Measurements from ENCODE around the gene IKZF4. TPM values are rescaled to one million over a fixed set of nuclear protein-coding genes. Genes with fewer than 3 reads are reported as not detected.
A peak's percentile ranks its signal among the peaks of the same experiment; 100 is the strongest.
"Not testable (repeated sequence)": the region's sequence is repeated elsewhere in the genome, so short reads cannot be mapped to it uniquely, and the experiment has no call there.

Gene IKZF4
- total RNA-seq, 1 experiment from 2014 or later: 3.4 TPM

DNA sequence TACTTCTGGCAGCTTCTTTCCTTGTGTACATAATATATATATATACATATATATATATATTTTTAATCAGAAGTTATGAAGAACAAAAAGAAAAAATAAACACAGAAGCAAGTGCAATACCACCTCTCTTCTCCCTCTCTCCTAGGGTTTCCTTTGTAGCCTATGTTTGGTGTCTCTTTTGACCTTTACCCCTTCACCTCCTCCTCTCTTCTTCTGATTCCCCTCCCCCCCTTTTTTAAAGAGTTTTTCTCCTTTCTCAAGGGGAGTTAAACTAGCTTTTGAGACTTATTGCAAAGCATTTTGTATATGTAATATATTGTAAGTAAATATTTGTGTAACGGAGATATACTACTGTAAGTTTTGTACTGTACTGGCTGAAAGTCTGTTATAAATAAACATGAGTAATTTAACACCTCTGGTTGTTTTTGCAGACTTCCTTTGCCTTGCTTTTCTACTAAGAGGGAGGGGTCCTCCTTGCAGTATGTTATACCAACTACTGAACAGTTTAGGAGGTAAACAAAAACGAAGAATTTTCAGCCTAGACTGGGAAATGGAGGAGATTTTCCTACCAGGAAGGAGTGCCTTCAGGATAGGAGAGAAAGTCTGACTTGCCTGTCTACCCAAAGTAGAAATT is 17.3 kb downstream of the IKZF4 start:
- DNase-seq (ENCODE audit: low read depth): no peak

- no peak for DNase-seq (ENCODE audit: low read depth)
Measured at GRCh38 chr12:56040151-56040550, 19.3 kb downstream of the IKZF4 start.

DNA sequence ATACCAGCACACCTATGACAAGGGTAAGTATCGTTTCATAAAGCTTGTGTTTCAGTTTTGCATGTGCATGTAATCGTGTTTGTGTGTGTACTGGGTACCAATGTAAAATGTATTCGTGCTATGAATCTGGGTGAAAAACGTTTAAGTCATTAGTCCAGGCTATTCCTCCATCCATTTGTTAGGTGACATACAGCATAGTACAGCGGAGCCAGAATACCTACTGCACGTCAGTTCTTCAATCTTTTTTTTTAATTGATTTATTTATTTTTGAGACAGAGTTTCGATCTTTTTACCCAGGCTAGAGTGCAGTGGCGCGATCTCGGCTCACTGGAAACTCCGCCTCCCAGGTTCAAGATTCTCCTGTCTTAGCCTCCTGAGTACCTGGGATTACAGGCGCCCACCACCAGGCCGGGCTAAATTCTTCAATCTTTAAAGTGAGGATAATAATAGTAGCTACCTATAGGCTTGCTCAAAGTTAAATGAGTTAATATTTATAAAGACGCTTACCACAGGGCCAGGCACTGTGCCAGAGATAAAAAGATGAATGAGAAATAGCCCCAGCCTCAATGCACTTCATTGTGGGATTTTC is 20.2 kb downstream of the IKZF4 start:
- no peak for DNase-seq (ENCODE audit: low read depth)

DNA sequence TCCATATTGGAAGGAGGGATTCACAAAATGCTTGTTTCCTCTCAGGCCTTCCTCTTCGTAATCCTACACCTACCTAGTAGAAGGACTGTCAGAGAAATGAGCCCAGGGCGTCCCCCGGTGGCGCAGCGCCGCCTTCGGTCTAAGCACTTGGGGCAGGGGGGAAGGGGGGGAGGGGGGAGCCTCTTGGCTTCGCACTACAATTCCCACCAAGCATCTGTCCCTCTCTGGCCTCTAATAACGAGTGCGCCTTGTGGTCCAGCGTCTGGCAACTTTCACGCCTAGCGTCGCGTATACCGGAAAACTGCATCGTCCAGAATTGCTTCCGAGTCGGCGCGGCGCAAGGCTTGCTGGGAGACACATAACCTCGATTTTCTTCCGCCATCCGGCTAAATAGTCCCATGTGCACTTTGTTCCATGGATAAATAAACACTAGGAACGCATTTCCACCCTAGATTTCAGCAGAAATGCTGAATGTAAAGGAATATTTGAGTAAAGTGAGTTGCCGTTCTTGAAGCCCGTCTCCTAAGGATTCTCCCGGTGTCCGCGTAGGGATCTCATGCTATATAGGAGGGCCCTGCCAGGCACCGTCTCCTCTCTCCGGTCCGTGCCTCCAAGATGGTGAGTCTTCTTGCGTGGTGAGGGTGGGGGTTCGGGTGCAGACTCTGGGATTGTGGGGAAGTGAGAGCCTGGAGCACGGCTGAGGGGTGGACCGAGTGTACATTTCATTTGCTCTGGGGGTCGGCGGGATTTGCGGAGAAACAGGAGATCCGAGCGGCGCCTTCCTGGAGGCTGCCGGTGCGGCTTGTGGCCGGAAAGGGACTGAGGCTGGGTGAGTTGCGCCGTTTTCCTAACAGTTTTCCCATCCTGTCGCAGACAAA is 20.9 kb downstream of the IKZF4 start, which contains the start of gene RPS26:
RPS26 (plus strand) TSS at position 367 of the 878 bp plus-strand sequence; CDS start at position 616, 249 bp downstream.
- peak; percentile 100 for DNase-seq (ENCODE audit: low read depth)

DNA sequence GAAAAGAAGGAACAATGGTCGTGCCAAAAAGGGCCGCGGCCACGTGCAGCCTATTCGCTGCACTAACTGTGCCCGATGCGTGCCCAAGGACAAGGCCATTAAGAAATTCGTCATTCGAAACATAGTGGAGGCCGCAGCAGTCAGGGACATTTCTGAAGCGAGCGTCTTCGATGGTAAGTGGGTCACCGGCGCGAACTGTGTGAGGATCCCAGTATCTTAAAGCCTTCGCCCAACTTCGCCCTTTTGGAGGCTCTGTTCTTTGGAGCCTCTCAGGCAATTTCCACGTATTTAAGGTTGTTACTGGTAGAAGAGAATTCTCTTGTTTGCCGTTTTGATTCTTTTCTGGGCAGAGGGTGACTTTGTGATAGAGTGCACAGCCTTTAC is 21.6 kb downstream of the IKZF4 start:
- not testable (repeated sequence) for DNase-seq (ENCODE audit: low read depth)

GRCh38 chr12:56042843-56043242 is 22.0 kb downstream of the IKZF4 start:
- no peak for DNase-seq (ENCODE audit: low read depth)

DNA sequence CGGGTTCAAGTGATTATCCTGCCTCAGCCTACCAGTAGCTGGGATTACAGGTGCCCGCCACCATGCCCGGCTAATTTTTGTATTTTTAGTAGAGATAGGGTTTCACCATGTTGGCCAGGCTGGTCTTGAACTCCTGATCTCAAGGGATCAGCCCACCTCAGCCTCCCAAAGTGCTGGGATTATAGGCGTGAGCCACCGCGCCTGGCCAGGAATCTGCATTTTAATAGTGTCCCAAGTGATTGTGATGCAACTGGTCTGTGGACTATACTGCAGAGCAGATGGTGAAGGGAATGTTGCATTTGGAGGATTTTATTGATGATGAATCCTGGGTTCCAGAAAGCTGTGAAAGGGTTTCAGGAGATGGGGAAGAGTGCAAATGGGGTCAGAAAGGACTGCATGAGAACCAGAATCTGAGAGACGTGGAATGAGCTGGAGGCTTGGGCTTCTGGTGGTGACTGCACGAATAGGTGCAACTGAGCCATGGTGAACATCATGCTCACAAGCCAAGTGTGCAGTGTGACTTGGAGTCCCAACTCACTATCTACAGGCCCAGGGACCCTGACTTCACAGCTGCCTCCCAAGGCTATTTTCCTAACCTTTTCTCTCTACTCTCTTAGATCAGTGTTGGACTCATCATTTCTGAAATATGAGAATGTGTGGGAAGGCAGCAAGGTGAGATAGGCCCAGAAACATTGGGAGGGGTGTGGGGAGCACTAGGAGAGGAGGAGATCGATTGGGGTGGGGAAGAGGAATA is 25.4 kb downstream of the IKZF4 start:
- no peak for DNase-seq (ENCODE audit: low read depth)

GRCh38 chr12:56053407-56053893 is 32.6 kb downstream of the IKZF4 start:
- no peak for DNase-seq (ENCODE audit: low read depth)

DNA sequence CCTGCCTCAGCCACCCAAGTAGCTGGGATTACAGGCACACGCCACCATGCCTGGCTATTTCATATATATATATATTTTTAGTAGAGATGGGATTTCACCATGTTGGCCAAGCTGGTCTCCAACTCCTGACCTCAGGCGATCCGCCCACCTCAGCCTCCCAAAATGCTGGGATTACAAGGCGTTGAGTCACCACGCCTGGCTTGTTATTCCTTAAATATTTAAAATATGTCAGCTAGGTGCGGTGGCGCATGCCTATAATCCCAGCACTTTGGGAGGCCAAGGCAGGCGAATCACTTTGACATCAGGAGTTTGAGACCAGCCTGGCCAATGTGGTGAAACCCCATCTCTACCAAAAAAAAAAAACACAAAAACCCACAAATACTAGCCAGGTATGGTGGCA is 39.1 kb downstream of the IKZF4 start:
- DNase-seq (ENCODE audit: low read depth): peak; percentile 31

DNA sequence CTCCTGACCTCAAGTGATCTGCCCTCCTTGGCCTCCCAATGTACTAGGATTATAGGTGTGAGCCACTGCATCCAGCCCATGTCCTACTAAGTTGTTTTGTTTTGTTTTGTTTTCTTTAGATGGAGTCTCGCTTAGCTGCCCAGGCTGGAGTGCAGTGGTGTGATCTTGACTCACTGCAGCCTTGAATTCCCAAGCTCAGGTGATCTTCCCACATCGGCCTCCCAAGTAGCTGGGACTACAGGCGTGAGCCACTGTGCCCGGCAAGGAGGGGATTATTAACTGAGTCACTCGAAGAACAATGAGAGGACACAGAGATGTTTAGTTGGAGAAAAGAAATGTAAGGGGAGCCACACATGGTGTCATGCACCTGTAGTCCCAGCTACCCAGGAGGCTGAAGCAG is 41.1 kb downstream of the IKZF4 start:
- DNase-seq (ENCODE audit: low read depth): no peak

GRCh38 chr12:56062996-56063395 is 42.2 kb downstream of the IKZF4 start:
- DNase-seq (ENCODE audit: low read depth): no peak

DNA sequence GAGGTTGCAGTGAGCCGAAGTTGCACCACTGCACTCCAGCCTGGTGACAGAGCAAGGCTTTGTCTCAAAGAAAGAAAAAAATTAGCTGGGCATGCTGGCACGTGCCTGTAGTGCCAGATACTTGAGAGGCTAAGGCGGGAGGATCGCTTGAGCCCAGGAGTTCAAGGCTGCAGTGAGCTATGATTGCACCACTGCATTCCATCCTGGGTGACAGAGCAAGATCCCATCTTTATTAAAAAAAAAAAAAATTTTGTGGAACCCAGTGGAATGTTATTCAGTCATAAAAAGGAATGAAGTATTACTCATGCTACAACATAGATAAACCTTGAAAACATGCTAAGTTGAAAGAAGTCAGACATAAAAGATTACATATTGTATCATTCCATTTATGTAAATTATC is 50.8 kb downstream of the IKZF4 start:
- DNase-seq (ENCODE audit: low read depth): no peak

- DNase-seq (ENCODE audit: low read depth): no peak
Measured at GRCh38 chr12:56074396-56074795, 53.6 kb downstream of the IKZF4 start.

- DNase-seq (ENCODE audit: low read depth): not testable (repeated sequence)
Measured at GRCh38 chr12:56077966-56078365, 57.1 kb downstream of the IKZF4 start.

DNA sequence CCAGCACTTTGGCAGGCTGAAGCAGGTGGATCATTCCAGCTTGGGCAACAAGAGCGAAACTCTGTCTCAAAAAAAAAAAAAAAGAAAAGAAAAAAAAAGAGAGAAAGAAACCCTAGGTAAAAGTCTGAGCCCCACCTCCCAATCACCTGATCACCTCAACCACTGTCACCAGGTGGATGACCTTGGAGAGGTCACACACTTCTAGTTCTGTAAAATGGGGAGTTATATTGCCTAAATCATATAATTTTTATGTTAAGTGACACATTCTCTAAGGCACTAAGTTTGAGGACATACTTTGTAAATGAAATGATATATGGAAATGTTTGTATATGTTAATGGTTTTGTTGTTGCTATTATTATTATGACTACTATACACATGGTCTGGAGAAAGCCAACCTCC is 57.6 kb downstream of the IKZF4 start:
- DNase-seq (ENCODE audit: low read depth): no peak

DNA sequence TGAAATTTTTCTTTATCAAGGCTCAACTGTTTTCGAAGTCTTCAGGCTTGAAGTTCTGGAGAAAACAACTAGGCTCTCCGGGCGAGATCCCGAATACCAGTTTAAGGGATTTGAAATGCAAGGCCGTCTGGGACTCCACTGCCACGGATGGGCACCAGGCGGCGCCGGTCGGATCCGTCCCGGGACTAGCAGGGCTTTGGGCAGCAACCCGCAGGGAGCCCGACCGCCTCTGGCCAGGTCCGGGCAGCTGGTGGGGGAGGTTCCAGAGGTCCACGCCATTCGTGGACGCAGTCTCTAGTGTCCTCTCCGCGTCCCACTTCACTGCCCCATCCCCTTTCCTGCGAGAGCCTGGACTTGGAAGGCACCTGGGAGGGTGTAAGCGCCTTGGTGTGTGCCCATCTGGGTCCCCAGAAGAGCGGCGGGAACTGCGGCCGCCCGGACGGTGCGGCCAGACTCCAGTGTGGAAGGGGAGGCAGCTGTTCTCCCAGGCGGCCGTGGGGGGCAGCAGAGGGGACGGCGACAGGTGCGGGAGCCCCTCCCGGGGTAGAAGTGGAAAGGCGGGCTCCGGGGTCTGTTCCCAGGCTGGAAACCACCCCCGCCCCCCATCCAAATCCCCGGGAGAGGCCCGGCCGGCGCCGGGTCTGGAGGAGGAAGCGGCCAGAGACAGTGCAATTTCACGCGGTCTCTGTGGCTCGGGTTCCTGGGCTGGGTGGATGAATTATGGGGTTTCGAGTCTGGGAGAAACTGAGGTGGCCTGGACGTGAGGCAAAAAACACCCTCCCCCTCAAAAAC is 58.3 kb downstream of the IKZF4 start:
- peak; percentile 78 for DNase-seq (ENCODE audit: low read depth)

- DNase-seq (ENCODE audit: low read depth): peak; percentile 73
Measured at GRCh38 chr12:56079723-56080555, 59.1 kb downstream of the IKZF4 start, which contains the start of gene ERBB3. Gene ERBB3, plus strand, starts transcription at chr12:56080165. Its CDS starts 136 bp downstream, at chr12:56080301.

- no peak for DNase-seq (ENCODE audit: low read depth)
Measured at GRCh38 chr12:56080556-56081138, 59.8 kb downstream of the IKZF4 start.
